MCF 10A (cell line): ENCODE results near the gene INPP4A. TPM values are rescaled to one million over a fixed set of nuclear protein-coding genes. Genes with fewer than 3 reads are reported as not detected.
A peak's percentile ranks its signal among the peaks of the same experiment; 100 is the strongest.

Experiments
- BruUV-seq: library from RNA; stranded (reverse); fragments of 400-500 nt; replicated peaks from 2 replicates; lab custom pipeline; 2021; lab: Mats Ljungman, UMichigan
- CTCF ChIA-PET: fragments of 300-600 bp; sonication (Branson Sonifier 250); formaldehyde crosslinking; extraction: SDS; loops from one replicate; lab custom pipeline; 2021; ENCODE audit warnings: antibody characterized with exemption, inconsistent platforms; lab: Yijun Ruan, JAX
- POLR2A ChIA-PET: fragments of 300-600, 350-650 bp; sonication (Branson Sonifier 250); formaldehyde crosslinking; extraction: SDS; loops from one replicate; lab custom pipeline; 2020; ENCODE audit warnings: antibody characterized with exemption, inconsistent platforms; lab: Yijun Ruan, JAX
- DNase-seq: peaks from one replicate; pipeline ENCODE4 v3.0.0-alpha.2; 2018; ENCODE audit not compliant: unreplicated experiment
- H3K27ac Mint-ChIP-seq: one replicate; pipeline ENCODE4 v1.8.0; 2022; ENCODE audit warnings: mild to moderate bottlenecking, low read depth, mixed read lengths; ENCODE audit not compliant: unreplicated experiment
- H3K27me3 Mint-ChIP-seq: one replicate; pipeline ENCODE4 v1.8.0; 2022; ENCODE audit warnings: mixed read lengths; ENCODE audit not compliant: insufficient read depth, unreplicated experiment
- H3K36me3 Mint-ChIP-seq: one replicate; pipeline ENCODE4 v1.8.0; 2022; ENCODE audit warnings: mild to moderate bottlenecking, moderate library complexity, mixed read lengths; ENCODE audit not compliant: insufficient read depth, unreplicated experiment
- H3K4me1 Mint-ChIP-seq: one replicate; pipeline ENCODE4 v1.8.0; 2022; ENCODE audit warnings: mixed read lengths; ENCODE audit not compliant: insufficient read depth, unreplicated experiment
- H3K4me3 Mint-ChIP-seq: one replicate; pipeline ENCODE4 v1.8.0; 2022; ENCODE audit warnings: mild to moderate bottlenecking, moderate library complexity, mixed read lengths; ENCODE audit not compliant: unreplicated experiment
- H3K9me3 Mint-ChIP-seq: one replicate; pipeline ENCODE4 v1.8.0; 2022; ENCODE audit warnings: mixed read lengths; ENCODE audit not compliant: unreplicated experiment
- CTCF ChIP-seq: fragments of 200-600 bp; IDR thresholded peaks from one replicate; pipeline ENCODE4 v1.8.0; 2022; ENCODE audit warnings: antibody characterized with exemption, mild to moderate bottlenecking; ENCODE audit not compliant: unreplicated experiment
- intact Hi-C: fragments of 100-400 bp; cut with micrococcal nuclease; formaldehyde crosslinking; loops from 2 replicates; pipeline ENCODE4 v1.14.1; 2022
- total RNA-seq: library from RNA; stranded (reverse); gene quantifications from 2 replicates; pipeline ENCODE4 v1.2.3, GENCODE V29; 2022

The INPP4A gene
- total RNA-seq, 1 experiment from 2014 or later, result 21.5 TPM

GRCh38 chr2:98515250-98515991, 70.8 kb downstream of the INPP4A start:
- ChIA-PET CTCF (interaction anchor here (0.6 to 0.7 kb wide), 2 partner anchors 69 to 840 kb away, joined by 3 read pairs; no protein-coding TSS in a partner anchor), POLR2A (no interaction called here)
- no peak for TF ChIP-seq CTCF
- Mint-ChIP-seq H3K4me1 (peaks cover 8% of the 10 kb centered on the region), H3K36me3 (no peaks in the 10 kb centered on the region), H3K27me3 (no peaks in the 10 kb centered on the region), H3K4me3 (no peak overlapping the region), H3K9me3 (no peaks in the 10 kb centered on the region), H3K27ac (no peak overlapping the region)
- intact Hi-C loops, result no loop called here
- no TSS peak for BruUV-seq
- peak; percentile 16 for DNase-seq

GRCh38 chr2:98516571-98516970, 71.9 kb downstream of the INPP4A start:
- CTCF ChIA-PET, result no interaction called here
- Mint-ChIP-seq H3K4me3 (no peak overlapping the region), H3K4me1 (peaks cover 8% of the 10 kb centered on the region), H3K27ac (no peak overlapping the region), H3K36me3 (no peaks in the 10 kb centered on the region), H3K27me3 (no peaks in the 10 kb centered on the region), H3K9me3 (no peaks in the 10 kb centered on the region)
- BruUV-seq, result no TSS peak
- no peak for TF ChIP-seq CTCF
- POLR2A ChIA-PET, result no interaction called here
- no peak for DNase-seq
- intact Hi-C loops, result no loop called here

DNA sequence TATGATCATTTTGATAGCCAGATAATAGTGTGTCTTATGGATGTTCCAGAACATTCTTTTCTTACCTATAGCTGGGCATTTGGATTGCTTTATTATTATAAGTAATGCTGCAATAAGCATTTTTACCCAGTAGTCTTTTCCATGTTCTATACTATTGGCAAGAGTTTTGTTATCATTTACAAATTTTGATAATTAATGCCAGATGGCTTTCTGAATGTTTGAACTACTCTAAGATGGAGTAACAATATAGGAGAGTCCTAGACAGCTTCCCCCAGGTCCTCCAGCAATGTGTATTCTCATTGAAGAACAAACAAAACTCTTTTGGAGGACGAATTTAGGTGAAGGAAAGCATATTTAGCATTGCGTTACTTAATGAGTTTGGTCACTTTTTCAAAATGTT, 73.0 kb downstream of the INPP4A start:
- ChIA-PET POLR2A (no interaction called here), CTCF (no interaction called here)
- H3K36me3 Mint-ChIP-seq, result peaks cover under 1% of the 10 kb centered on the region
- H3K27me3 Mint-ChIP-seq, result no peaks in the 10 kb centered on the region
- intact Hi-C loops, result no loop called here
- no TSS peak for BruUV-seq
- H3K27ac Mint-ChIP-seq, result no peak overlapping the region
- peaks cover 8% of the 10 kb centered on the region for H3K4me1 Mint-ChIP-seq
- no peaks in the 10 kb centered on the region for H3K9me3 Mint-ChIP-seq
- DNase-seq, result no peak
- no peak overlapping the region for H3K4me3 Mint-ChIP-seq
- no peak for TF ChIP-seq CTCF

GRCh38 chr2:98518101-98518500, 73.4 kb downstream of the INPP4A start:
- ChIA-PET POLR2A (no interaction called here), CTCF (no interaction called here)
- peak; percentile 20 for DNase-seq
- TF ChIP-seq CTCF, result no peak
- Mint-ChIP-seq H3K27me3 (no peaks in the 10 kb centered on the region), H3K4me1 (peaks cover 8% of the 10 kb centered on the region), H3K9me3 (no peaks in the 10 kb centered on the region), H3K4me3 (no peak overlapping the region), H3K36me3 (peaks cover 5% of the 10 kb centered on the region), H3K27ac (no peak overlapping the region)
- intact Hi-C loops, result no loop called here
- BruUV-seq, result no TSS peak
